Gastroesophageal sphincter (tissue), 4 donors: ENCODE measurements around the gene PIGZ. TPM values are rescaled to one million over a fixed set of nuclear protein-coding genes. Genes with fewer than 3 reads are reported as not detected.

ENCODE experiments used
- ATAC-seq: fragments of 150-250 bp; one replicate; pipeline ENCODE4 v1.9.1; 2016; ENCODE audit warnings: mild to moderate bottlenecking, moderate library complexity
- H3K27ac ChIP-seq, 4 donors: fragments of 200-600 bp; sonication (generic) in 3 of 4; 1 replicate in 3 of 4; 2 replicates in 1 of 4; pipeline ENCODE4 v1.5.1; 2016 to 2019
- H3K27me3 ChIP-seq: fragments of 200-600 bp; sonication (generic); one replicate; pipeline ENCODE4 v1.5.1; 2019
- H3K36me3 ChIP-seq, 2 donors: fragments of 200-600 bp; sonication (generic); one replicate each; pipeline ENCODE4 v1.5.1; 2019; ENCODE audit warnings: control low read depth in 1 of 2
- H3K4me1 ChIP-seq, 3 donors: fragments of 200-600 bp; sonication (generic); 1 replicate in 2 of 3; 2 replicates in 1 of 3; pipeline ENCODE4 v1.5.1; 2016 to 2019; ENCODE audit warnings: control low read depth in 2 of 3
- H3K4me3 ChIP-seq, 2 donors: fragments of 200-600 bp; sonication (generic); one replicate each; pipeline ENCODE4 v1.5.1; 2019; ENCODE audit warnings: mild to moderate bottlenecking in 1 of 2, moderate library complexity in 1 of 2
- H3K9me3 ChIP-seq, 3 donors: fragments of 200-600 bp; sonication (generic); one replicate each; pipeline ENCODE4 v1.5.1; 2017 to 2019; ENCODE audit warnings: control low read depth in 2 of 3
- EP300 ChIP-seq: sonication (generic); formaldehyde crosslinking; IDR thresholded peaks from one replicate; pipeline ENCODE4 v1.6.1; 2017; ENCODE audit warnings: antibody characterized with exemption, mild to moderate bottlenecking
- POLR2A ChIP-seq, 2 donors: fragments of 450-650 bp; IDR thresholded peaks; one replicate each; pipeline ENCODE4 v1.6.1; 2017; ENCODE audit warnings: antibody characterized with exemption in 2 of 2, mild to moderate bottlenecking in 2 of 2, moderate library complexity in 1 of 2
- POLR2AphosphoS5 ChIP-seq: sonication (generic); formaldehyde crosslinking; IDR thresholded peaks from one replicate; pipeline ENCODE4 v1.6.1; 2017; ENCODE audit warnings: antibody characterized with exemption
- WGBS, 2 donors: methylation state at CpG; one replicate each; pipeline ENCODE4 v1.1.5; 2018; ENCODE audit warnings: low coverage in 1 of 2; 5-methylcytosine and 5-hydroxymethylcytosine counted together
- total RNA-seq, 4 donors: library from RNA; depleted of rRNA; stranded (reverse); fragments of >200 nt; gene quantifications; one replicate each; pipeline ENCODE4 v1.1.0, GENCODE V29; 2016
- TF ChIP-seq, protein P1 (sequence below), 4 experiments: fragments of 200-600 bp in 2 of 4; fragments of 450-650 bp in 2 of 4; sonication (generic) in 1 of 4; IDR thresholded peaks; one replicate each; pipeline ENCODE4 v1.5.1; 2017 to 2019; ENCODE audit warnings: antibody characterized with exemption in 4 of 4, mild to moderate bottlenecking in 2 of 4, moderate library complexity in 2 of 4

The PIGZ gene
- total RNA-seq, 4 donors from 2014 or later = 5.0 to 15.3 (median 10.5) TPM

DNA sequence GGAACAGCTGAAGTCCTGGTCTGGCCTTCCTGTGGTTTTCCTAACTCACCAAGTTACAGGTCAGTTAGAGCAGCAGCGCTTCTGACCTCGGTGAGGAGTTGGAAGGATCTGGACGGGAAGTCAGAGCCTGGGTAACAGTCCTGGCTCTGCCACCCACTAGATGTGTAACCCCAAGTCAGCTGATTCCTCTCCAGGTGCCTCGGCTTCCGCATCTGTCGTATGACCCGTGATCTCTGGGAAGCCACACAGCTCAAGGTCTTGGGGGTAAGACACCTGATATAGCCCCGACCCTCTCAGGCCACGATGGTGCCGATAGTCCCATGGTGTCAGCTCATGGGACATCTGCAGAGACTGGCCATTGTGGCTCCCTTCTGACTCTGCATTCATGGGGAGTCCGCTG lies 8.3 kb upstream of the PIGZ start:
- no peaks in the 10 kb centered on the region for H3K36me3 ChIP-seq
- no peaks in the 10 kb centered on the region for H3K9me3 ChIP-seq
- TF ChIP-seq POLR2A (IDR thresholded peaks at IDR 0.05) = no peak
- TF ChIP-seq, protein P1, sequence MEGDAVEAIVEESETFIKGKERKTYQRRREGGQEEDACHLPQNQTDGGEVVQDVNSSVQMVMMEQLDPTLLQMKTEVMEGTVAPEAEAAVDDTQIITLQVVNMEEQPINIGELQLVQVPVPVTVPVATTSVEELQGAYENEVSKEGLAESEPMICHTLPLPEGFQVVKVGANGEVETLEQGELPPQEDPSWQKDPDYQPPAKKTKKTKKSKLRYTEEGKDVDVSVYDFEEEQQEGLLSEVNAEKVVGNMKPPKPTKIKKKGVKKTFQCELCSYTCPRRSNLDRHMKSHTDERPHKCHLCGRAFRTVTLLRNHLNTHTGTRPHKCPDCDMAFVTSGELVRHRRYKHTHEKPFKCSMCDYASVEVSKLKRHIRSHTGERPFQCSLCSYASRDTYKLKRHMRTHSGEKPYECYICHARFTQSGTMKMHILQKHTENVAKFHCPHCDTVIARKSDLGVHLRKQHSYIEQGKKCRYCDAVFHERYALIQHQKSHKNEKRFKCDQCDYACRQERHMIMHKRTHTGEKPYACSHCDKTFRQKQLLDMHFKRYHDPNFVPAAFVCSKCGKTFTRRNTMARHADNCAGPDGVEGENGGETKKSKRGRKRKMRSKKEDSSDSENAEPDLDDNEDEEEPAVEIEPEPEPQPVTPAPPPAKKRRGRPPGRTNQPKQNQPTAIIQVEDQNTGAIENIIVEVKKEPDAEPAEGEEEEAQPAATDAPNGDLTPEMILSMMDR (IDR thresholded peaks at IDR 0.05) = no peak
- no peak for TF ChIP-seq EP300
- TF ChIP-seq POLR2AphosphoS5 = no peak
- no peak for ATAC-seq
- H3K27ac ChIP-seq = no peak overlapping the region
- WGBS, 2 donors = 85% methylated on average over 4 of the region's 11 CpGs; no CpG with 5 or more reads in 1 of the 2 donors
- H3K4me1 ChIP-seq = peaks cover 0 to 8% (median 0%) of the 10 kb centered on the region in 3 donors
- H3K27me3 ChIP-seq = peaks cover 4% of the 10 kb centered on the region
- no peak overlapping the region for H3K4me3 ChIP-seq

DNA sequence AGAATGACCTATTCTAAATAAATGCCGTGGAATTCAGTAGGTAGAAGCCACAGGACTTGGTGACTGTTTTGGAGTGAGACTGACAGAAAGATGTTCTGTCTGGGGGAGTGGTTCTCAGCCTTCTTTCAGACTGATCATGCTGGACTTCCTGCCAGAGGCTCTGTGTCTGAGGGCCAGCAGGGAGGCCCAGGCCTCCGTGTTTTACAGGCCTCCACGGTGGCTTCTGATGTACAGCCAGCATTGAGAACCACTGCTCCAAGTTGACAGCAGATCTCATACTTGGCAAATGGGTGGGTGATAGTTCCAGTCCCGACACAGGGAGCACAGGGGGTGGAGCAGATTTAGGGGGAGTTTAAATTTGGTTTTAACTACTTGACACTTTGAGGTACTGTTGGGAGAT lies 6.7 kb upstream of the PIGZ start:
- H3K27ac ChIP-seq = no peak overlapping the region
- H3K4me1 ChIP-seq = peaks cover 0 to 8% (median 0%) of the 10 kb centered on the region in 3 donors
- H3K4me3 ChIP-seq = no peak overlapping the region
- 33 to 83% methylated on average over 1 of the region's 4 CpGs for WGBS, 2 donors
- H3K36me3 ChIP-seq = no peaks in the 10 kb centered on the region
- H3K9me3 ChIP-seq = no peaks in the 10 kb centered on the region
- peaks cover 4% of the 10 kb centered on the region for H3K27me3 ChIP-seq
- ATAC-seq = no peak
- TF ChIP-seq EP300 = no peak
- TF ChIP-seq, protein P1 (IDR thresholded peaks at IDR 0.05) = no peak
- TF ChIP-seq POLR2AphosphoS5 = no peak
- TF ChIP-seq POLR2A (IDR thresholded peaks at IDR 0.05) = no peak

DNA sequence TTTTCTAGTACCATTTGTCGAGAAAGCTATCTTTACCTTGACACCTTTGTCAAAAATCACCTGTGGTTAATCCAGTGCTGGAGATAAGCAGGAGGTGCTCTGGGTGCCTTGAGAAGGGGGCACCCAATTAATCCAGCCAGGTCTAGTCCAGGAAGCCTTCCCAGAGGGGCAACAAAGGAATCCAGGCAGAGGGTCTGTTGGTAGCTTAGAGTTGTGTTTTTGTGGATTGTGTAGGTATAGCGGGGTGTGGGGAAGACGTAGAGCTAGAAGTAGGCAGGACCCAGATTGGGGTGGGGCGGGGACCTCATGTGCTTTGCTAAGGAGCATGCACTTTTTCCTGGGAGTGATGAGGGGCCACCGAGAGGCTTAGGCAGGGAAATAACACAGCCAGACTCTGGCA lies 6.0 kb upstream of the PIGZ start:
- H3K4me1 ChIP-seq = peaks cover 0 to 13% (median 0%) of the 10 kb centered on the region in 3 donors
- 65 to 83% methylated on average over 2 to 3 of the region's 5 CpGs for WGBS, 2 donors
- H3K9me3 ChIP-seq = no peaks in the 10 kb centered on the region
- TF ChIP-seq POLR2AphosphoS5 = no peak
- TF ChIP-seq, protein P1 (IDR thresholded peaks at IDR 0.05) = no peak
- TF ChIP-seq EP300 = no peak
- TF ChIP-seq POLR2A (IDR thresholded peaks at IDR 0.05) = no peak
- peaks cover 4% of the 10 kb centered on the region for H3K27me3 ChIP-seq
- no peak for ATAC-seq
- H3K27ac ChIP-seq = no peak overlapping the region
- H3K4me3 ChIP-seq = no peak overlapping the region
- H3K36me3 ChIP-seq = no peaks in the 10 kb centered on the region

DNA sequence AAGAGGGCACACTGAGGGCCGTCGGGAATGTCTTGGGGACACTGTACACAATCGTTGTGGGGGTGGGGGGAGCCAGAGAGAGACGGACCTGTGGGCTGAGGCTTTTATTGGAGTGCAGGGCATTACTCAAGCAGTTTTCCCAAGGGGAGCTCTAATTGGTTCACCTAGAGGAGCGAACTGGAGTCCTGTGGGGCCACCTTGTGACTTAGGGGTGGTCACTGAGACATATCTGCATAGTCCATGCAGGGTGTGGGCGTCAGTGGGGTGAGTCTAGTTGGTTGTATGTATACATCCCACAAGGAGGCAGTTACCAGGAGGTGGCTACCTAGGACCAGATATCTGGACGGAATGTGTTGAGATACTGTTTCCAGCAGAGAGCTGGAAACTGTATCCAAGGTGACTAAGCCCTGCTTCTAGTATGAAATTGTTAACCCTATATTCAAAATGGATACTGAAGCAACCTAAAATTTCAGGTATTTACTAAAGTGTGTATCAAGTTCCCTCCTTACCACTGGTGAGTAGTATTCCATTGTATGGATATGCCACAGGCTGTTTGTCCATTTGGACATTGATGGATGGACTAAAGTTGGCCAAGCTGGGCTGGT lies 2.6 kb upstream of the PIGZ start:
- ATAC-seq = no peak
- Histone ChIP-seq H3K4me3 (no peak overlapping the region), H3K27me3 (no peaks in the 10 kb centered on the region), H3K9me3 (no peaks in the 10 kb centered on the region), H3K36me3 (no peaks in the 10 kb centered on the region), H3K27ac (no peak overlapping the region), H3K4me1 (peaks cover 0 to 24% (median 8%) of the 10 kb centered on the region in 3 donors)
- 86 to 93% methylated on average over 1 to 5 of the region's 7 CpGs for WGBS, 2 donors
- TF ChIP-seq POLR2A (IDR thresholded peaks at IDR 0.05) (no peak), POLR2AphosphoS5 (no peak), EP300 (no peak)
- TF ChIP-seq, protein P1 (IDR thresholded peaks at IDR 0.05) = no peak

DNA sequence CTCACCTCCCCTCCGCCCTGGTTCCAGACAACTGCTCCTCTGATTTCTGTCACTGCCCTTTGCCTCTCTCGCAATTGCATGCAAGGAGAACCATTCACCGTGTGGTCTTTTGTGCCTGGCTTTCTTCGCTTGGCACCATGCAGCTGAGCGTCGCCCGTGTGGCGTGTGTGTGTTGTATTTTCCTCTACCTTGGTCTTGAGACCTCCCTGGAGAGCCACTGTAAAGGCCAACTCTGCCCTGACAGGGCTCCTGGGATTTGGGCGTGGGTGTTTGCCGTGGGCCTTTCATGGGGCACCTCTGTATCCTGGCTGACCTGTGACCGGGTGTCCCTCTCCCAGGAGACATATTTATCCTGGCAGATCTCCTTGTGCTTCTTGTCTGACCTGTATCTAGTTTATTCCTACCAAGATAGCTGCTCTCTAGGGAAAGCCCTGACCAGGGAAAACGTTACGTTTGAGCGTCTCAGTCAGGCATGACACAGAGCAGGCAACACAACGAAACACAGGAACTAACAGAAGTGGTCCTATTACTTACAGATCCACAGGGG lies 2.0 kb upstream of the PIGZ start:
- no peak overlapping the region for H3K4me3 ChIP-seq
- ATAC-seq = no peak
- WGBS, 2 donors = 93 to 100% methylated on average over 1 to 9 of the region's 15 CpGs

More for the DNA sequence above, 2.0 kb upstream of the PIGZ start:
- Histone ChIP-seq H3K27me3 (no peaks in the 10 kb centered on the region), H3K36me3 (no peaks in the 10 kb centered on the region), H3K4me1 (peaks cover 0 to 24% (median 8%) of the 10 kb centered on the region in 3 donors), H3K9me3 (no peaks in the 10 kb centered on the region), H3K27ac (no peak overlapping the region)
- TF ChIP-seq EP300 = no peak
- TF ChIP-seq POLR2A (IDR thresholded peaks at IDR 0.05) = no peak
- TF ChIP-seq, protein P1 (IDR thresholded peaks at IDR 0.05) = no peak
- TF ChIP-seq POLR2AphosphoS5 = no peak
